Gastroesophageal sphincter (tissue), 4 donors: ENCODE results near the gene NDUFB11. TPM values are rescaled to one million over a fixed set of nuclear protein-coding genes. Genes with fewer than 3 reads are reported as not detected.

Source experiments
- ATAC-seq: fragments of 150-250 bp; one replicate; pipeline ENCODE4 v1.9.1; 2016; ENCODE audit warnings: mild to moderate bottlenecking, moderate library complexity
- H3K27ac ChIP-seq, 4 donors: fragments of 200-600 bp; sonication (generic) in 3 of 4; 1 replicate in 3 of 4; 2 replicates in 1 of 4; pipeline ENCODE4 v1.5.1; 2016 to 2019
- H3K27me3 ChIP-seq: fragments of 200-600 bp; sonication (generic); one replicate; pipeline ENCODE4 v1.5.1; 2019
- H3K36me3 ChIP-seq, 2 donors: fragments of 200-600 bp; sonication (generic); one replicate each; pipeline ENCODE4 v1.5.1; 2019; ENCODE audit warnings: control low read depth in 1 of 2
- H3K4me1 ChIP-seq, 3 donors: fragments of 200-600 bp; sonication (generic); 1 replicate in 2 of 3; 2 replicates in 1 of 3; pipeline ENCODE4 v1.5.1; 2016 to 2019; ENCODE audit warnings: control low read depth in 2 of 3
- H3K4me3 ChIP-seq, 2 donors: fragments of 200-600 bp; sonication (generic); one replicate each; pipeline ENCODE4 v1.5.1; 2019; ENCODE audit warnings: mild to moderate bottlenecking in 1 of 2, moderate library complexity in 1 of 2
- H3K9me3 ChIP-seq, 3 donors: fragments of 200-600 bp; sonication (generic); one replicate each; pipeline ENCODE4 v1.5.1; 2017 to 2019; ENCODE audit warnings: control low read depth in 2 of 3
- CTCF ChIP-seq, 4 experiments: fragments of 200-600 bp in 2 of 4; fragments of 450-650 bp in 2 of 4; sonication (generic) in 1 of 4; IDR thresholded peaks; one replicate each; pipeline ENCODE4 v1.5.1; 2017 to 2019; ENCODE audit warnings: antibody characterized with exemption in 4 of 4, mild to moderate bottlenecking in 2 of 4, moderate library complexity in 2 of 4
- EP300 ChIP-seq: sonication (generic); formaldehyde crosslinking; IDR thresholded peaks from one replicate; pipeline ENCODE4 v1.6.1; 2017; ENCODE audit warnings: antibody characterized with exemption, mild to moderate bottlenecking
- POLR2A ChIP-seq, 2 donors: fragments of 450-650 bp; IDR thresholded peaks; one replicate each; pipeline ENCODE4 v1.6.1; 2017; ENCODE audit warnings: antibody characterized with exemption in 2 of 2, mild to moderate bottlenecking in 2 of 2, moderate library complexity in 1 of 2
- POLR2AphosphoS5 ChIP-seq: sonication (generic); formaldehyde crosslinking; IDR thresholded peaks from one replicate; pipeline ENCODE4 v1.6.1; 2017; ENCODE audit warnings: antibody characterized with exemption
- WGBS, 2 donors: methylation state at CpG; one replicate each; pipeline ENCODE4 v1.1.5; 2018; ENCODE audit warnings: low coverage in 1 of 2; 5-methylcytosine and 5-hydroxymethylcytosine counted together
- total RNA-seq, 4 donors: library from RNA; depleted of rRNA; stranded (reverse); fragments of >200 nt; gene quantifications; one replicate each; pipeline ENCODE4 v1.1.0, GENCODE V29; 2016

NDUFB11 gene
- total RNA-seq, 4 donors from 2014 or later, result 43.3 to 66.8 (median 53.0) TPM

GRCh38 chrX:47179221-47179927 is 34.9 kb upstream of the NDUFB11 start:
- H3K36me3 ChIP-seq, result peaks cover 0 to 100% of the 10 kb centered on the region in 2 donors
- peak overlapping the region in 3 of 4 donors; percentile 56 to 59 (median 57) for H3K27ac ChIP-seq
- peak; percentile 74 for ATAC-seq

GRCh38 chrX:47178337-47178736 is 33.8 kb upstream of the NDUFB11 start:
- no peak for ATAC-seq
- peaks cover 0 to 100% of the 10 kb centered on the region in 2 donors for H3K36me3 ChIP-seq
- no peak for TF ChIP-seq POLR2AphosphoS5
- no peak for TF ChIP-seq EP300
- TF ChIP-seq POLR2A (IDR thresholded peaks at IDR 0.05), result no peak
- no peak for TF ChIP-seq CTCF (IDR thresholded peaks at IDR 0.05)
- H3K4me3 ChIP-seq, result no peak overlapping the region
- peak overlapping the region in 3 of 4 donors; percentile 56 to 59 (median 57) for H3K27ac ChIP-seq
- WGBS, 2 donors, result 90% methylated on average over 2 of the region's 5 CpGs; no CpG with 5 or more reads in 1 of the 2 donors
- H3K4me1 ChIP-seq, result peaks cover 0 to 18% (median 0%) of the 10 kb centered on the region in 3 donors
- no peaks in the 10 kb centered on the region for H3K27me3 ChIP-seq
- H3K9me3 ChIP-seq, result no peaks in the 10 kb centered on the region

More at GRCh38 chrX:47179221-47179927, 34.9 kb upstream of the NDUFB11 start:
- TF ChIP-seq EP300, result no peak
- TF ChIP-seq POLR2AphosphoS5, result no peak
- no peak for TF ChIP-seq POLR2A (IDR thresholded peaks at IDR 0.05)
- TF ChIP-seq CTCF (IDR thresholded peaks at IDR 0.05), result no peak
- H3K9me3 ChIP-seq, result no peaks in the 10 kb centered on the region
- H3K27me3 ChIP-seq, result no peaks in the 10 kb centered on the region
- H3K4me1 ChIP-seq, result peaks cover 0 to 18% (median 0%) of the 10 kb centered on the region in 3 donors
- no peak overlapping the region for H3K4me3 ChIP-seq
- no CpG with 5 or more reads among the region's 14 CpGs for WGBS, 2 donors

- Histone ChIP-seq H3K36me3 (peaks cover 0 to 100% of the 10 kb centered on the region in 2 donors), H3K9me3 (no peaks in the 10 kb centered on the region), H3K4me3 (no peak overlapping the region), H3K4me1 (peaks cover 0 to 18% (median 0%) of the 10 kb centered on the region in 3 donors), H3K27me3 (no peaks in the 10 kb centered on the region), H3K27ac (no peak overlapping the region)
- WGBS, 2 donors, result 60% methylated on average over 2 of the region's 2 CpGs; no CpG with 5 or more reads in 1 of the 2 donors
- TF ChIP-seq POLR2AphosphoS5 (no peak), CTCF (IDR thresholded peaks at IDR 0.05) (no peak), POLR2A (IDR thresholded peaks at IDR 0.05) (no peak), EP300 (no peak)
- ATAC-seq, result no peak
Measured at GRCh38 chrX:47177079-47177478, 32.6 kb upstream of the NDUFB11 start.

- WGBS, 2 donors, result 82 to 92% methylated on average over 5 to 18 of the region's 23 CpGs
- Histone ChIP-seq H3K4me1 (peaks cover 0 to 18% (median 0%) of the 10 kb centered on the region in 3 donors), H3K27ac (no peak overlapping the region), H3K9me3 (no peaks in the 10 kb centered on the region), H3K36me3 (peaks cover 0 to 100% of the 10 kb centered on the region in 2 donors), H3K27me3 (no peaks in the 10 kb centered on the region), H3K4me3 (no peak overlapping the region)
- ATAC-seq, result no peak
- TF ChIP-seq CTCF (IDR thresholded peaks at IDR 0.05) (no peak), POLR2AphosphoS5 (no peak), POLR2A (IDR thresholded peaks at IDR 0.05) (no peak), EP300 (no peak)
Measured at GRCh38 chrX:47176101-47176740, 31.7 kb upstream of the NDUFB11 start.
